ENCODE results near the gene RASSF10. TPM values are rescaled to one million over a fixed set of nuclear protein-coding genes. Genes with fewer than 3 reads are reported as not detected.

RASSF10 gene
- total RNA-seq, 1 experiment from 2014 or later, result not detected

- no peak for TF ChIP-seq CTCF (IDR thresholded peaks at IDR 0.05 in 2 of 3, conservative IDR thresholded peaks at IDR 0.05 in 1 of 3; ENCODE audit: borderline replicate concordance in 1 of 3, insufficient read depth in 1 of 3, low read depth in 2 of 3, low read length in 2 of 3)
Measured at GRCh38 chr11:13030857-13031256, 21.7 kb downstream of the RASSF10 start (continued).

GRCh38 chr11:13031349-13031748 is 22.2 kb downstream of the RASSF10 start:
- no peak for DNase-seq (ENCODE audit: low read depth, low spot score)
- POLR2A ChIA-PET, result interaction anchor here (1.2 kb wide), 1 partner anchor 9 kb away, joined by 3 read pairs; no protein-coding TSS in a partner anchor
- Histone ChIP-seq H3K9me2 (ENCODE audit: insufficient read depth) (no peaks in the 10 kb centered on the region), H4K20me1 (ENCODE audit: insufficient read depth) (no peaks in the 10 kb centered on the region), H3K36me3 (ENCODE audit: control insufficient read depth in 1 of 2, insufficient read depth in 2 of 2, low read length in 2 of 2) (no peaks in the 10 kb centered on the region), H3K4me2 (ENCODE audit: low read length) (no peak overlapping the region), H2AFZ (ENCODE audit: low read depth, low read length, poor library complexity, severe bottlenecking) (no peak overlapping the region), H3K27ac (ENCODE audit: low read depth, low read length) (no peak overlapping the region), H3K4me1 (ENCODE audit: control insufficient read depth in 1 of 2, insufficient read depth in 2 of 2, low read length in 2 of 2) (no peaks in the 10 kb centered on the region), H3K9me3 (ENCODE audit: control insufficient read depth in 1 of 2, insufficient read depth in 1 of 2, low read depth in 1 of 2, low read length in 2 of 2) (no peaks in the 10 kb centered on the region), H3K79me2 (ENCODE audit: insufficient read depth, low read length) (no peaks in the 10 kb centered on the region), H3K4me3 (replicated peaks in 1 of 2; ENCODE audit: low read depth in 1 of 2, low read length in 2 of 2) (no peak overlapping the region), H3K9ac (ENCODE audit: low read length) (no peak overlapping the region), H3K27me3 (ENCODE audit: insufficient read depth, low read length) (no peaks in the 10 kb centered on the region)
- TF ChIP-seq CTCF (IDR thresholded peaks at IDR 0.05 in 2 of 3, conservative IDR thresholded peaks at IDR 0.05 in 1 of 3; ENCODE audit: borderline replicate concordance in 1 of 3, insufficient read depth in 1 of 3, low read depth in 2 of 3, low read length in 2 of 3) (no peak), EZH2phosphoT487 (IDR thresholded peaks at IDR 0.05; ENCODE audit: borderline replicate concordance) (no peak), ZBTB33 (IDR thresholded peaks at IDR 0.05; ENCODE audit: extremely low read depth, insufficient replicate concordance, low read length) (no peak), FOSL1 (IDR thresholded peaks at IDR 0.05; ENCODE audit: low read depth) (no peak), SIN3A (IDR thresholded peaks at IDR 0.05; ENCODE audit: low read depth) (no peak), YY1 (IDR thresholded peaks at IDR 0.05; ENCODE audit: extremely low read depth, insufficient replicate concordance, low read depth, low read length) (no peak), SRF (IDR thresholded peaks at IDR 0.05; ENCODE audit: low read depth) (no peak), POLR2AphosphoS5 (IDR thresholded peaks at IDR 0.05; ENCODE audit: low read depth, low read length) (no peak), ZFX (IDR thresholded peaks at IDR 0.05) (no peak), REST (IDR thresholded peaks at IDR 0.05; ENCODE audit: low read depth) (no peak), JUND (IDR thresholded peaks at IDR 0.05) (no peak)
- CTCF ChIA-PET, result no interaction called here
- no TSS peak for BruUV-seq (replicated peaks)
- intact Hi-C loops (cut with micrococcal nuclease), result no loop called here
- ATAC-seq, result no peak
- RAD21 ChIA-PET (ENCODE audit: low non-redundant PET in 1 of 2, low total read pairs in 2 of 2, uncharacterized antibody in 2 of 2, unreplicated experiment in 2 of 2), result no interaction called here

Data from HCT116 (cell line).